Hepatocyte (in vitro differentiated cells): ENCODE results near the gene DTNBP1.

Experiments used
- EZH2phosphoT487 ChIP-seq: fragments of 200-600 bp; sonication (generic); IDR thresholded peaks from one replicate; pipeline ENCODE4 v1.6.1; 2018; ENCODE audit warnings: antibody characterized with exemption, mild to moderate bottlenecking, low read depth, moderate library complexity; ENCODE audit not compliant: unreplicated experiment, severe bottlenecking
- TF ChIP-seq, protein P1 (sequence below): fragments of 200-600 bp; sonication (generic); IDR thresholded peaks from 2 replicates; pipeline ENCODE4 v1.5.1; 2016; ENCODE audit warnings: antibody characterized with exemption, mild to moderate bottlenecking; ENCODE audit not compliant: poor library complexity

DNA sequence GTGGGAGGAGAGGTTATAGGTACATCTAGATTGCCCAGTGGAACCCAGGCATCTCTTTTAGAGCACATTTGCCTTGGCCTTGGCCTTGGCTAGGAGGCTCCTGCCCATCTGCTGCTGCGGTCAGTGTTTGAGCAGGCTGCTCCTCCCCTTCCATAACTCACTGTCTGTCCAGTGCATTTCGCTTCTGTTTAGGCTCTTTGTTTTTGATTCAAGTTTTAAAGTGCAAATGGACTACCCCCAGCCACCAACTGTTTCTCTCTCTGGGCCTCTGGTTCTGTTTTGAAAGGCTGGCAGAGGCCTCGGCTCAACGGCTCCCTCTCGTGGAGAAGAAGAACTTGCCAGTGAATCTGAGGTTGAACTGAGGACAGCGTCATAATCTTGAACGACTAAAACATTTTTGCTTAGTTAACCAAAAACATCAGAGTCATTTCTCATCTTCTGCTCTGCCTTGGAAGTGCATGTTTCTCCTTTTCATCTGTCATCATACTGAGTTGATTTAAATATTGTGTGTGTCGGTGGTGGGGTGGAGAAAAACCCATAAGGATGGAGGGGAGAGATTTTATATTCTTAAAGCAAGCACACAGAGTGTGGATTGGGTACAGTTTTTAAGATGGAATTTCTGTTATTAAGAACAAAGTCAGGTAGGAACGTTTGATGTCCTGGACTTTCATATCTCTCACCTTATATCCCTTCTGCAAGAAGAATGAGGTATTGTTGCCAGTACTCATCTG lies 171.4 kb downstream of the DTNBP1 start:
- TF ChIP-seq, protein P1, sequence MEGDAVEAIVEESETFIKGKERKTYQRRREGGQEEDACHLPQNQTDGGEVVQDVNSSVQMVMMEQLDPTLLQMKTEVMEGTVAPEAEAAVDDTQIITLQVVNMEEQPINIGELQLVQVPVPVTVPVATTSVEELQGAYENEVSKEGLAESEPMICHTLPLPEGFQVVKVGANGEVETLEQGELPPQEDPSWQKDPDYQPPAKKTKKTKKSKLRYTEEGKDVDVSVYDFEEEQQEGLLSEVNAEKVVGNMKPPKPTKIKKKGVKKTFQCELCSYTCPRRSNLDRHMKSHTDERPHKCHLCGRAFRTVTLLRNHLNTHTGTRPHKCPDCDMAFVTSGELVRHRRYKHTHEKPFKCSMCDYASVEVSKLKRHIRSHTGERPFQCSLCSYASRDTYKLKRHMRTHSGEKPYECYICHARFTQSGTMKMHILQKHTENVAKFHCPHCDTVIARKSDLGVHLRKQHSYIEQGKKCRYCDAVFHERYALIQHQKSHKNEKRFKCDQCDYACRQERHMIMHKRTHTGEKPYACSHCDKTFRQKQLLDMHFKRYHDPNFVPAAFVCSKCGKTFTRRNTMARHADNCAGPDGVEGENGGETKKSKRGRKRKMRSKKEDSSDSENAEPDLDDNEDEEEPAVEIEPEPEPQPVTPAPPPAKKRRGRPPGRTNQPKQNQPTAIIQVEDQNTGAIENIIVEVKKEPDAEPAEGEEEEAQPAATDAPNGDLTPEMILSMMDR: peak; percentile 92
- TF ChIP-seq EZH2phosphoT487: no peak
